Neural progenitor cell (in vitro differentiated cells): ENCODE results near the gene FAM8A1. TPM values are rescaled to one million over a fixed set of nuclear protein-coding genes. Genes with fewer than 3 reads are reported as not detected.

Experiments
- DNase-seq: peaks from one replicate; pipeline ENCODE4 v3.0.0-alpha.2; 2016; ENCODE audit warnings: low spot score
- H2AFZ ChIP-seq: fragments of 200-600 bp; sonication (generic); replicated peaks from 2 replicates; pipeline ENCODE4 v1.6.1; 2016; ENCODE audit warnings: antibody characterized with exemption
- H3F3A ChIP-seq: fragments of 200-600 bp; sonication (generic); 2 replicates; pipeline ENCODE4 v1.6.1; 2016; ENCODE audit warnings: antibody characterized with exemption, low read depth
- H3K27ac ChIP-seq: fragments of 200-600 bp; sonication (generic); 2 replicates; pipeline ENCODE4 v1.5.1; 2016; ENCODE audit warnings: mild to moderate bottlenecking
- H3K27me3 ChIP-seq: fragments of 200-600 bp; sonication (generic); 2 replicates; pipeline ENCODE4 v1.6.1; 2016; ENCODE audit warnings: mild to moderate bottlenecking, moderate library complexity
- H3K36me3 ChIP-seq: fragments of 200-600 bp; sonication (generic); 2 replicates; pipeline ENCODE4 v1.5.1; 2016
- H3K4me1 ChIP-seq: fragments of 200-600 bp; sonication (generic); 2 replicates; pipeline ENCODE4 v1.6.1; 2016; ENCODE audit warnings: mixed run types
- H3K4me2 ChIP-seq: fragments of 200-600 bp; sonication (generic); 2 replicates; pipeline ENCODE4 v1.6.1; 2016
- H3K4me3 ChIP-seq: fragments of 200-600 bp; sonication (generic); 2 replicates; pipeline ENCODE4 v1.5.1; 2016
- H3K79me2 ChIP-seq: fragments of 200-600 bp; sonication (generic); 2 replicates; pipeline ENCODE4 v1.6.1; 2016; ENCODE audit warnings: low read depth
- H3K9ac ChIP-seq: fragments of 200-600 bp; sonication (generic); 2 replicates; pipeline ENCODE4 v1.6.1; 2016
- H3K9me3 ChIP-seq: fragments of 200-600 bp; sonication (generic); 2 replicates; pipeline ENCODE4 v1.5.1; 2016; ENCODE audit warnings: low read depth
- H4K20me1 ChIP-seq: fragments of 200-600 bp; sonication (generic); 2 replicates; pipeline ENCODE4 v1.6.1; 2016; ENCODE audit warnings: low read depth
- H3K27ac Mint-ChIP-seq: 3 replicates; pipeline ENCODE4 v1.8.0; 2021; ENCODE audit warnings: mixed read lengths
- H3K27me3 Mint-ChIP-seq: 2 replicates; pipeline ENCODE4 v1.8.0; 2022; ENCODE audit warnings: low read depth, mild to moderate bottlenecking, inconsistent platforms, moderate library complexity, mixed read lengths; ENCODE audit not compliant: insufficient read depth
- H3K36me3 Mint-ChIP-seq: 3 replicates; pipeline ENCODE4 v1.8.0; 2021; ENCODE audit warnings: mixed read lengths
- H3K4me1 Mint-ChIP-seq: 3 replicates; pipeline ENCODE4 v1.8.0; 2021; ENCODE audit warnings: mixed read lengths
- H3K4me3 Mint-ChIP-seq: 3 replicates; pipeline ENCODE4 v1.8.0; 2021; ENCODE audit warnings: mild to moderate bottlenecking, moderate library complexity, mixed read lengths
- H3K9me3 Mint-ChIP-seq: 3 replicates; pipeline ENCODE4 v1.8.0; 2020; ENCODE audit warnings: mixed read lengths
- EZH2 ChIP-seq: fragments of 200-600 bp; sonication (generic); IDR thresholded peaks from 2 replicates; pipeline ENCODE4 v1.6.1; 2017; ENCODE audit warnings: antibody characterized with exemption, mild to moderate bottlenecking, moderate library complexity
- EZH2phosphoT487 ChIP-seq: fragments of 200-600 bp; sonication (generic); IDR thresholded peaks from 2 replicates; pipeline ENCODE4 v1.6.1; 2017; ENCODE audit warnings: antibody characterized with exemption
- total RNA-seq: library from RNA; depleted of rRNA; stranded (reverse); fragments of >200 nt; gene quantifications from 2 replicates; pipeline ENCODE4 v1.2.3, GENCODE V29; 2015; ENCODE audit warnings: low replicate concordance
- TF ChIP-seq, protein P1 (sequence below): fragments of 200-600 bp; sonication (generic); IDR thresholded peaks from 2 replicates; pipeline ENCODE4 v1.5.1; 2017; ENCODE audit warnings: antibody characterized with exemption, mild to moderate bottlenecking

The FAM8A1 gene
- total RNA-seq, 1 donor from 2014 or later = 22.9 TPM

DNA sequence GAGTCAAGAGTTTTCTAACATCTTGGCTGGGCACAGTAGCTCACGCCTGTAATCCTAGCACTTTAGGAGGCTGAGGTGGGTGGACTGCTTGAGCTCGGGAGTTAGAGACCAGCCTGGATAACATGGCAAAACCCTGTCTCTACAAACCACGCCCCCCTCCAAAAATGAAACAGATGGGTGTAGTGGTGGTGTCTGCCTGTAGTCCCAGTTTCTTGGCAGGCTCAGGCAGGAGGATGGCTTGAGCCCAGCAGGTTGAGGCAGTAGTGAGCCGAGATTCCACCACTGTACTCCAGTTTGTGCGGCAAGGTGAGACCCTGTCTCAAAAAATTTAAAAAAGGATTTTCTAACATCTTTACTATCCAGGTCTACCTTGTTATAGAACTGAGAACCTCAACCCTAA, 22.0 kb downstream of the FAM8A1 start:
- Histone ChIP-seq H3K79me2 (peaks cover 45% of the 10 kb centered on the region), H3K9me3 (no peaks in the 10 kb centered on the region), H3K4me3 (no peak overlapping the region), H3K27me3 (no peaks in the 10 kb centered on the region), H4K20me1 (no peaks in the 10 kb centered on the region), H3K27ac (no peak overlapping the region), H3K9ac (no peak overlapping the region), H2AFZ (no peak overlapping the region), H3K4me1 (no peaks in the 10 kb centered on the region), H3F3A (no peaks in the 10 kb centered on the region), H3K4me2 (no peak overlapping the region), H3K36me3 (peaks cover 25% of the 10 kb centered on the region)
- no peaks in the 10 kb centered on the region for H3K9me3 Mint-ChIP-seq
- H3K27me3 Mint-ChIP-seq = peaks cover 2% of the 10 kb centered on the region
- H3K4me3 Mint-ChIP-seq = no peak overlapping the region
- H3K36me3 Mint-ChIP-seq = peaks cover 36% of the 10 kb centered on the region
- no peak overlapping the region for H3K27ac Mint-ChIP-seq
- no peaks in the 10 kb centered on the region for H3K4me1 Mint-ChIP-seq
- no peak for DNase-seq
- no peak for TF ChIP-seq EZH2
- TF ChIP-seq, protein P1, sequence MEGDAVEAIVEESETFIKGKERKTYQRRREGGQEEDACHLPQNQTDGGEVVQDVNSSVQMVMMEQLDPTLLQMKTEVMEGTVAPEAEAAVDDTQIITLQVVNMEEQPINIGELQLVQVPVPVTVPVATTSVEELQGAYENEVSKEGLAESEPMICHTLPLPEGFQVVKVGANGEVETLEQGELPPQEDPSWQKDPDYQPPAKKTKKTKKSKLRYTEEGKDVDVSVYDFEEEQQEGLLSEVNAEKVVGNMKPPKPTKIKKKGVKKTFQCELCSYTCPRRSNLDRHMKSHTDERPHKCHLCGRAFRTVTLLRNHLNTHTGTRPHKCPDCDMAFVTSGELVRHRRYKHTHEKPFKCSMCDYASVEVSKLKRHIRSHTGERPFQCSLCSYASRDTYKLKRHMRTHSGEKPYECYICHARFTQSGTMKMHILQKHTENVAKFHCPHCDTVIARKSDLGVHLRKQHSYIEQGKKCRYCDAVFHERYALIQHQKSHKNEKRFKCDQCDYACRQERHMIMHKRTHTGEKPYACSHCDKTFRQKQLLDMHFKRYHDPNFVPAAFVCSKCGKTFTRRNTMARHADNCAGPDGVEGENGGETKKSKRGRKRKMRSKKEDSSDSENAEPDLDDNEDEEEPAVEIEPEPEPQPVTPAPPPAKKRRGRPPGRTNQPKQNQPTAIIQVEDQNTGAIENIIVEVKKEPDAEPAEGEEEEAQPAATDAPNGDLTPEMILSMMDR = no peak
- TF ChIP-seq EZH2phosphoT487 = no peak

DNA sequence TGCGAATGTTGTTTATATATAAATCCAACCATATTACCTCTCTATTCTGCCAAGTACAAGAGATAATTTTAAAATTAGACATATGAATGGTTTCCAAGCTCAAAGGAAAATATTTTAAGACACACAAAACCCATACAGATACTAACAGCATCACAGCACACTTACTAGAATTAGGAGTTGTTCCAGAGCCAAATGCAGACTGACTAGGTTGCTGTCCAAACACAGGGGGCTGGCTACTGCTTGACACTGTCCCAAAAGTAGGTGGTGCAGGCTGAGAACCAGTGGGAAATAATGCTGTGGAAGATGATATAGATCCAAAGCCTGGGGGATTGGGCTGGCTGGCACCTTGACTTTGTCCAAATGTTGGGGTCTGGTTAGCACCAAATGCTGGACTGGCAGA, 24.3 kb downstream of the FAM8A1 start:
- Mint-ChIP-seq H3K4me3 (no peak overlapping the region), H3K27me3 (peaks cover 2% of the 10 kb centered on the region), H3K9me3 (no peaks in the 10 kb centered on the region), H3K4me1 (no peaks in the 10 kb centered on the region), H3K36me3 (peaks cover 40% of the 10 kb centered on the region), H3K27ac (no peak overlapping the region)
- Histone ChIP-seq H2AFZ (no peak overlapping the region), H3K36me3 (peaks cover 35% of the 10 kb centered on the region), H3K79me2 (peaks cover 45% of the 10 kb centered on the region), H3K4me3 (no peak overlapping the region), H4K20me1 (no peaks in the 10 kb centered on the region), H3K27me3 (no peaks in the 10 kb centered on the region), H3K4me2 (no peak overlapping the region), H3K9ac (no peak overlapping the region), H3K27ac (no peak overlapping the region), H3K9me3 (no peaks in the 10 kb centered on the region), H3F3A (no peaks in the 10 kb centered on the region), H3K4me1 (no peaks in the 10 kb centered on the region)
- TF ChIP-seq, protein P1 = no peak
- TF ChIP-seq EZH2phosphoT487 (no peak), EZH2 (no peak)
- no peak for DNase-seq

DNA sequence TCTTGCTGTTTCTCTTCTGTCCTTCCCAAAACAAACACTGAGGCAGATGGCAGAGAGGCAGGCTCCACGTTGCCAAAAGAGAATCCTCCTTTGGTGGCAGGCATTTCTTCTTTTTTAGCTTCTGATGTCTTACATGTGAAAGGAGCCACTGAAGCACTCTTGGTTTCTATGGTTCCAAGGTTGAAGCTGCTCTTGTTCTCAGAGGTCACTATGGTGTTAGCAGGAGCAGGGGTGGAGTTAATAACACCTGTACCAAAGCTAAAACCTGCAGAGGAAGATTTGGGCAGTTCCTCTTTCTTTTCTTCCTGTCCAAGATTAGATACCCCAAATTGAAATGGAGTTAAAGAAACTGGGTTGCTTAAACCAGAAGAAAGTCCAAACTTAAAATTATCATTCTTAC, 28.8 kb downstream of the FAM8A1 start:
- H3K36me3 Mint-ChIP-seq = peaks cover 38% of the 10 kb centered on the region
- peaks cover 32% of the 10 kb centered on the region for H3K36me3 ChIP-seq
- H3K27me3 ChIP-seq = no peaks in the 10 kb centered on the region
- no peaks in the 10 kb centered on the region for H3K4me1 ChIP-seq
- H3K9me3 Mint-ChIP-seq = no peaks in the 10 kb centered on the region
- peaks cover 29% of the 10 kb centered on the region for H3K79me2 ChIP-seq
- no peak overlapping the region for H3K9ac ChIP-seq
- TF ChIP-seq EZH2phosphoT487 (no peak), EZH2 (no peak)
- TF ChIP-seq, protein P1 = no peak
- no peak overlapping the region for H3K27ac ChIP-seq
- H3K27me3 Mint-ChIP-seq = peaks cover 3% of the 10 kb centered on the region
- no peaks in the 10 kb centered on the region for H3K4me1 Mint-ChIP-seq
- no peaks in the 10 kb centered on the region for H3K9me3 ChIP-seq
- peaks cover 12% of the 10 kb centered on the region for H4K20me1 ChIP-seq
- no peak overlapping the region for H3K4me3 ChIP-seq
- DNase-seq = no peak
- H3F3A ChIP-seq = no peaks in the 10 kb centered on the region
- H2AFZ ChIP-seq = no peak overlapping the region
- H3K4me2 ChIP-seq = no peak overlapping the region
- no peak overlapping the region for H3K27ac Mint-ChIP-seq
- H3K4me3 Mint-ChIP-seq = no peak overlapping the region
